NCI-H1048 (cell line): ENCODE results near the gene WSCD1.

Experiments used
- DNase-seq: peaks from one replicate; lab custom pipeline; 2025; lab: John Stamatoyannopoulos, UW

WSCD1 gene

DNA sequence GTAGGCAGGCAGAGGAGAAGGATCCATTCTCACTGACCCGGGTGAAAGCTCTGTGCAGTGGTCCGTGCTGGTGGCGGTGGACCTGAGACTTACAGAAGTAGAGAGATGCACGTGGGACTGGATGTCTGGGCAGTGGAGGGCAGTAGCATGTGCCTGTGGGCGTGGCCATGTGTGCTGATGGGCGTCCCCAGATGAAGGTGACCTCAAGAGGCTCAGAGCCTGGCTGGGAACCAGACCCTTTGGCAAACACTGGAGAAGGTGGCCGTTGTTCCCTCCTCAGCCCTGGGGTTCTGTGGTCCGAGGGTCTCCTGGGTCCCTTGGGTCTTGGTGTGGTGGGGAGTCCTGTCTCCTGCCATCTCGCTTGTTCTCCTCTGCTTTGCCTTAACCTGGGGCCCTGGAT lies 15.6 kb downstream of the WSCD1 start:
- no peak for DNase-seq

DNA sequence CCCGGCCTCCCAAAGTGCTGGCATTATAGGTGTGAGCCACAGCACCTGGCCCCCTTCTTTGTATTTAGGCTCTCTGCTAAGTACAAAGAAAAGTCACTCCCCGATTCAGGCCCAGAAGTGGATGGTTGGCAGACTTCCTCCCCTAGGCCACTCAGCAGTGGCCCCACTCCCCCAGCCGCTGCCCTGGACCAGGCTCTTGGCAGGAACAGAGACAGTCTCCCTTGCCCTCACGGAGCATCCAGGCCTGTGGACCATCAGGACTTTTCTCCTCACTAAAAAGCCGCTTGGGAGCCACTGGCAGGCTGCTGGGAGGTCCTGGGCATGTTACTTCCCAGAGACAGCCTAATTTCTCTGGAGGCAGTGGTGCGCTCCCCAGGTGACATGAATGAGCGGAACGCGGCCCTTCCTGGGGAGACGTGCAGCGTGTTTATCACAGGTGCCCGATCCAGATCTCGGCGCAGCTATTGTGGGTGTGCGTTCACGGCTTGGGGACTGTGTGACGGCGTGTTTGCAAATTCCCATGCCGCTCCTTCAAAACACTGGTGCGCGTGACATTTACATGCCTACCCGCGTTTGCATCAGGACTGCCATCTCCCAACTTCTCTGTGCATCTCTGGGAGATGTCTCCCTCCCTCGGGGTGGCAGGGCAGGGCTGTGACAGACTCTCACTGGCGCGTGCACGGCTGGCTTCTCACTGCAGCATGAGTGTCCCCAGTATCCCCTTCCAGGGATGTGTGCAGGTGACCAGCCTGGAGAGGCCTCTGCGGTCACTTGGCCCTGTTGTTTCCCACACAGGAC lies 16.6 kb downstream of the WSCD1 start:
- DNase-seq: no peak

DNA sequence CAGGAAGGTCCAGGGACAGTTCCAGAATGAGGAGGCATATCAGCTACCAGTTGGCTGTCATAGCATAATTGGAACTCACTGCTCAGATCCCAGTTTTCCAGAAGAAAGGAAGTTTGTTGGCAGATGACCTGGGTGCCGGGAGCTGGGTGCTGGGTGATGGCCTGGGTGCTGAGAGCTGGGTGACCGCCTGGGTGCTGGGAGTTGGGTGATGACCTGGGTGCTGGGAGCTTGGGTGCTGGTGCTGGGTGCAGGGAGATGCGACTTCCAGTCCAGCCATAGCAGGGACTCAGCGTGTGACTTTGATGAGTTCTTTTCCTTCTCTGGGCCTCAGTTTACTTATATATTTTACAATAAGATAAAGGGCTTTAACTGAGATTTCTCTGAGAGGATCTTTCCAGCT lies 18.0 kb downstream of the WSCD1 start:
- no peak for DNase-seq

DNA sequence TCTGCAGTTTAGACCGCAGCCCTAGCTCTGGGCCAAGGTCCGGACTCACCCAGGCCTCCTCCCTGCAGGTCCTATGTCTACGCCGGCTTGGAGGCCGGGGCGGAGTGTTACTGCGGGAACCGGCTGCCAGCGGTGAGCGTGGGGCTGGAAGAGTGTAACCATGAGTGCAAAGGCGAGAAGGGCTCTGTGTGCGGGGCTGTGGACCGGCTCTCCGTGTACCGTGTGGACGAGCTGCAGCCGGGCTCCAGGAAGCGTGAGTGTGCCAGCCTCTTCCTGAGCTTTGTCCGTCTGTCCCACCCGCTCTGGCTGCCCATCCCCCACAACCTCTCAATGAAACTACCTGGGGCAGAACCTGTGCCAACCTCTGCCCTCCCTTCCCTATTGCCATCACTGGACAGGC lies 20.1 kb downstream of the WSCD1 start:
- DNase-seq: no peak

DNA sequence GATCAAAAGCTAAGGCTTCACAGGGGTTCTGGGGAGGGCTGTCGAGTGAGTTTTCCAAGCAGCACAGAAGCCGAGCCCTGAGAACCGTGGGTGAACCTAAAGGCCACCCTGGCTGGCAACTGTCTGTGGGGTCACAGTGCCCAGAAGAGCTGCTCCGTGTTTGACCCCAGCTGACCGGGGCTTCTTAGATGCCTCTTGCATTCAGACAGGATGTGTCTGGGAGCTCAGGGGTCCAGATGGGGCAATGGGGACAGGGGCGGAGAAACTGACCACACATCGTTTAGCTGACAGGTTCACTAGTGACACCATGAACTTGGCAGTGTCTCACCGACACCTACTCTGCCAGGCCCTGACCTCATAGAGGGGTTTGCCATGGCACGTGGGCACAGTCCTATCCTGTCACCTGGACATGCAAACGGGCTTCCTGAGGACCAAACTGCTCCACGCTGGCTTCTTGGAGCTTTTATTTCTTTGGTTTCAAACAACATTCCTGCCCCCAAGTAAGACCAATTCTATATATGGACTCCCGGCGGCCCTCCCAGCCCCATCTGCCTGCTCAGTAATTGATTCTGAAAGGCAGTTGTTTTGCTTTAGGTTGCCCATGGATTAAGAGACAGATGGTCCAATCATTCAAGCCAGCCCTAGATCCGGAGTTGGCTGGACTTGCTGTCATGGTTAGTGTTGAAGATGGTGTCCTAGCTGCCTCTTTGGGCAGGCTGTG lies 22.2 kb downstream of the WSCD1 start:
- DNase-seq: no peak

DNA sequence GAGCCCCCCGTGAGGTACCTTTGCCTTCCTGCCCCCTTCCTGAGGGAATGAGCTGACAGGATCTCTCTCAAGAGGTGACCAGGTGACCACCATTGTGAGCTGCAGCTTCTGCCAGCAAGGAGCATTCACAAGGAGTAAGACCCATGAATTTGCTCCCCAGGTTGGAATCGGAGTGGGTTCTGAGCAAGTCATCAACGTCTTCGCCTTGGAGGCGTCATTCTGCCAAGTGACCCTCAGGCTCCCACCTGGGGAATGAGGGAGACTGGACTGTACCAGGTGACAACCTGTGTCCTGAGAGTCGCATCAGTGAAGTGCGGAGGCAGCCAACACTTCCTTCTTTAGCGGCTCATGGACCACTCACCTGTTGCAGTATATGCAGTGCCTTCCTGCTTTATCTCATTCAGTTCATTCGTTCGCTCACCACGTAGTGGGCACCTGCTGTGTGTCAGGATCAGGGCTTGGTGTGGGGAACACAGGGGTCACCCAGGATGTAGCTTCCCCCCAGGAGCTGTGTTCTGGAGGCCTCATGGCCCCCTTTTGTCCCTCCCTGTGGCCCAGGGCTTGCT lies 22.8 kb downstream of the WSCD1 start:
- DNase-seq: no peak

DNA sequence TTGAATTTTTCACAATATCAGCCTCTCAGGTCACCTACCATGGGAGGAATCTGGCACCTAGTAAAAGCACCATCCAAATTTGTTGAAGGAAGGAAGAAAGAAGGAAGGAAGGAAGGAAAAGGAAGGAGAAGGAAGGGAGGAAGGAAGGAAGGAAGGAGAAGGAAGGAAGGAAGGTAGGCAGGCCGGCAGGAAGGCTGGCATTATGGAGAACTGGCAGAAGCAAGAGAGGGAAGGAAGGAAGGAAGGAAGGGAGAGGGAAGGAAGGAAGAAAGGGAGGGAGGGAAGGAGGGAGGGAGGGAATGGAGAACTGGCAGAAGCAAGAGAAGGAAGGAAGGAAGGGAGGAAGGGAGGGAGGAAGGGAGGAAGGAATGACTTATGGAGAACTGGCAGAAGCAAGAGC lies 24.3 kb downstream of the WSCD1 start:
- no peak for DNase-seq

DNA sequence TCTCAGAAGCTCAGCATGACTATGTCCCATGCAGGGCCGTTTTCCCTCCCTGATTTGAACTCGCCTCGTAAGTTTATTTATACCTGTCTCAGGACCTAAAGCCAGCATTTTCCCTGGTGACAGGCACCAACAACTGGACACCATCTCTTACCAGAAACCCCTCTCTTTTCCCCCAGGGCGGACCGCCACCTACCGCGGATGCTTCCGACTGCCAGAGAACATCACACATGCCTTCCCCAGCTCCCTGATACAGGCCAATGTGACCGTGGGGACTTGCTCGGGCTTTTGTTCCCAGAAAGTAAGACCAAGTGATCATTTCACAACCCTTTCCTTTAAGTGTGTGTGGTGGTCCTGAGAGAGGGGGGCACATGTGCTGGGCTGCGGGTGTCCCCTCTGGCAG lies 24.7 kb downstream of the WSCD1 start:
- DNase-seq: no peak

DNA sequence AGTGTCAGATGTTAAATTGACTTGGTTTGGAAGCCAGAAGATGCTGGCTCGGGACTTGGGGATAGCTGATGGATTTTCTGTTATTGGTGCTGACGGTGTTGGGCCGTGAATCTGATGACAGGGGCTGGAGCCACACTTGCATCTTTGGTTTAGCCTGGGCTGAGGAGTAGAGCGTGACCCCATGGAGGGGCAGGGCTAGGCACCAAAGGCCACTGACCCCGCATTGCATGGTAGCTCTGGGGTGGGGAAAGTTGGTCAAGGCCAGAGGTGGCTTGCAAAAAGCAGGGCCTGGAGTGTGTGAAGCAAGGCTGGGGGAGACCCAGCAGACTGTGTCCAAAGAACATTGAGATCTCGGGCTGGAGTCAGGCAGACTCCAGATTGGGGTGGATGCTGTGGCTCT lies 25.3 kb downstream of the WSCD1 start:
- no peak for DNase-seq

DNA sequence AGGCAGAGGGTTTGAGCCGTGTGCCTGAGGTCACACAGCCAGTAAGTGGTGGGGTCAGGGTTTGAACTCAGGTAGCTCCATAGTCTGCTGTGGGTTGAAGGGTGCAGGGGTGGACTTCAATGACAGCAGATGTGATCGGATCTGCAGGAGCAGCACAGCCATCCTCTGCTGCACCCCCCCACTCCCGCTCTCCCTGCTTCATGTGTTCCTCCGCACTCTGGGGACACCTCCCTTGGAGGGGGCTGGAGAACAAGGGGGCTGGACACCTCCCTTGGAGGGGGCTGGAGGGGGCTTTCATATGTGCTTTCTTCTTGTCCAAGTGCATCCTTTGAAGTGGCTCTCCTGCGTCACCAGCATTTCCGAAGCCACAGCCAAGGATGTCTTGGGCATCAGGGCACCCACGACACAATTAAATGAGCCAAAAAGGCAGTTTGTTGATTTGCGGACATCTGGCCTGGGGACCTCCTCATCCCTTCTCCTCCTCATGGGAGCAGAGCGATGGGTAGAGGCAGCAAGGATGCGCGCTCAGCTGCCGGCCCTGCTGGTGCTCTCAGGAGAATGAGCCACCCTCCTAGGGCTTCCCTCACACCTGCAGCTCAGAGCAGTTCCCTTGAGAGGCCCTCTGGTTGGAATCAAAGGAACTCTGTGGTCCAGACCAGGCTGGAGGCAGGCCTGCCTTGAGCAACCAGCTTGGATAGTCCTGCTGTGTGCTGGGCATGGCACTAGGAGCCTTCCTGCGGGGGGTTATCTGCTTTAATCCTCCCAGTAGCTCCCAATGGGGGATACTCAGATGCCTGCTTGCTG lies 26.2 kb downstream of the WSCD1 start:
- no peak for DNase-seq

DNA sequence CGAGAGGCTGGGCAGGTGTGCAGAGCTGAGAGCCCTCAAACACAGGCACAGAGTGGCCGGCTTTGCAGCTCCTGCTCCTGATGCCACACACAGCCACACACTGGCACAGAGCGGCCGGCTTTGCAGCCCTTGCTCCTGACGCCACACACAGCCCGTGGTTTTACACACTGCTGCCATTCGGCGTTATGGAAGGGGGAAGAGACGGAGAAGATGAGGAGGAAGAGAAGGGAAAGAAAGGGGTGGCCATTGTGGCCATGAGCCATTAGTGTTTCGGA lies 26.8 kb downstream of the WSCD1 start:
- DNase-seq: no peak

DNA sequence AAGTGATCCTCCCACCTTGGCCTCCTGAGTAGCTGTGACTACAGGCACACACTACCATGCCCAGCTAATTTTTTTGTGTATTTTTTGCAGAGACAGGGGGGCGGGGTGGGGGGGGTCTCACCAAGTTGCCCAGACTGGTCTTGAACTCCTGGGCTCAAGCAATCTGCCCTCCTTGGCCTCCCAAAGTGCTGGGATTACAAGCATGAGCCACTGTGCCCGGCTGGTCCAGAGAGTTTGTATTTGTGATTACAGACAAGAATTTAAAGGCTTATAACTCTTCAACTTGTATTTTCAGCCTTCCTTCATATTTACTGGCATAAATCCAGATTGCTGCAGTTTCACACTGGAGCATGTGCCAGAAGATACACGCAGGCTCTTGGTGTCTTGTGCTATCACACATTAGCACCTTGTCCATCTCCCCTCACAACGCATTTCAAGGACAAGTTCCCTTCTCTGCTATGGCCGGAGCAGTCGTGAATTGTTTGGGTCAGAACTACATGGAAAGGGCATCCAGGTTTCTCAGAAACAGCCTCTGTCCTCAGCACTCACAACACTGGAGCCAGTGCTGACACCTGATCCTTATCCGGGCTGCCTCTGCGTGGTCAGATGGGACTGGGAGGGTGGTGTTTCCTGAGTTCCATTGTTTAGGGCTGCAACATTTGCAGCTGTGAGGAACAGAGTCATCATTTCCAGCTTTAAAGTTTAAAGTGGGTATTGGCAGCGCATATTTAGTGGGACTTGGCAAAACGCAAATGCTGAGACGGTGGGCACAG lies 28.1 kb downstream of the WSCD1 start:
- no peak for DNase-seq

DNA sequence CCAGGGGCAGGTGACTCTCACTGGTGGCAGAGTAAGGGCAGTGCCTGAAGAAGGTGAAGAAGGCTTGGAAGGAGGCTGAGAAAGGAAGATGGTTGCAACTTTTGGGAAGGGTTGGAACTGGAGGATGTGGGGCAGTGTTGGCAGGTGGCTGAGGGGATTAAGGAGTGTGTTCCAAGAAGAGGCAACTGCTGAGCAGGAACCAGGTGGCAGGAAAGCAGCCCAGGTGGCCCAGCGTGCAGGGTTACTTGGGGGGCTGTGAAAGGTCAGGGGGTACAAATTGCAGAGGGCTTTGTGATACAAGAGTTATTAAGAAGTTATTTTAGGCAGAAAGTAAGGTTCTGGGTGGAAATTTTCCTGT lies 28.6 kb downstream of the WSCD1 start:
- DNase-seq: no peak

DNA sequence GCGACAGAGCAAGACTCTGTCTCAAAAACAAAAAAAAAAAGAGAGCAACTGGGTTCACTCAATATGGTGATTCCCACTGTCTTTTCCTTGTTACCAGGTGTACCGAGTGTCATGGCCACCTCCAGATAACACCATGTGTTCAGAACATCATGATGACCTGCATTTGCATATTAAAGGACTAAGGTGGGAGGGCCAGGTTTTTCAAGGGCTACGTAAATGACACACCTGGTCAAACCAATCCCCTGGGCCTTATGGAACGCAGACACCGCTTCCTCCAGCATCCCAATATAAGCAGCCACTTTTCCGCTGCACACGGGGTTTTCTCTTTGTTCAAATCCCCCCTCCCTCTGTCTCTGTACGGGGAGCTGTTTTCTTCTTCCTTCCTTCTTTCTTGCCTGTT lies 29.3 kb downstream of the WSCD1 start:
- no peak for DNase-seq

DNA sequence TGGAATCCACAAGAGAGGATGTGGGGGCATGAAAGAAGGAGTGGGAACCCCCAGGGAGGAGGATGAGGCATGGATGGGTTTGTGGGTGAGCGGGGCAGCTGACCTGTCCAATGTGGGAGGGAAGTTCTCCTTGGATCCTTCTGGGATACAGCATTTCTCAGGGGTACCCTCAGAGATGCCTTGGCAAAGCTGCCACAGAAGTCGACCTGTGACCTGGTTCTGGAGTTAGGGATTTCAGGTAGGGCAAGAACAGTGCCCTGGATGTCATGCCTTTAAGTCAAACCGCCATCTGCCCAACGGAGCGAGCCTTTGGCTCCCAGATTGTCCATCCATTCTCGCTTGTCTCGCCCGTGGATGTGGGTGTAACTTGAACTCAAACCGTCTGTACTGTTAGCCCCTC lies 30.0 kb downstream of the WSCD1 start:
- no peak for DNase-seq

DNA sequence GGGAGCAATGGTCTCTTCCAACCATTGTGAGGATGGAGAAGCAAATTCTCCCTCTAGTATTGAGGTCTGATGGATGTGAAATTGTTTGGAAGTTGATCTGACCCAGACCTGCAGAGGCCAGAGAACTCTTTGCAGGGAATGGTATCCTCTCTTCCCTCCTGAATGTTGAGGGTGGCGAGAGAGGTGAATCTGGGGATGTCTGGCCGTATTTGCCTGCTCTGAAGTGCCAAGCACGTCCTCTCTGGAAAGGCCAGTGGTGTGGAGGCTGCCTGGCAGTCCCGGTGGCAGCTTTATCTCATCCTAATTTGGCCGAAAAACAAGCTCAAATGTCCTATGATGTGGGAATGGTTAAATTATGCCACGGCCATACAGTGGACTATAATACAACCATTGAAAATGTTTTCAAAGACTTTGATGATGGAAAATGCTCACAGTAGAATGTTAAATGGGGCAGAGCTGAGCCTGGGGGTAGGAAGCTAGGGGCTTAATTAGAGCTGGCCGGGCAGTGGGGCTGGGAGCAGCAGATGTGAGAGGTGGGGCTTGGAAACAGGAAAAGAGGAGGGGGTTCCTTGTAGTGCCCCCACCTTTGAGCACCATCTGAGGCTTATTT lies 30.8 kb downstream of the WSCD1 start:
- no peak for DNase-seq

DNA sequence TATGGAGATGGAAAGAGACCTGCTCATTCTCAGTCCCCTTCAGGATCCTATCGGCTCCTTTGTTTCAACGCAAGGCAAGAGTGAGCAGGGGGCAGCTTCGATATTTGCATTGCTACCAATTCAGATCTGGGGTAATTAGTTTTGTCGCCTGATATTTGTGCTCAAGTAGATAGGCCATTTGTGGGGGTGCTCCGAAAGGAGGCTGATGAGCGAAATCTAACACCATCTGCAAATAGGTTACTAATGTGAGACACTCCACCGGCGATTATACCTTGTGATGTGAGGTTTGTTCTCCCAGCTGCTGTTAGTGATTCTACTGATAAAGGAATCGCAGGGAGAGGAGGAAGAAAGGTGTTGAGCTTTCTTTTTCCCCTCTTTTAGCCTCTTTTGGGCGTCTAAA lies 31.5 kb downstream of the WSCD1 start:
- DNase-seq: no peak

DNA sequence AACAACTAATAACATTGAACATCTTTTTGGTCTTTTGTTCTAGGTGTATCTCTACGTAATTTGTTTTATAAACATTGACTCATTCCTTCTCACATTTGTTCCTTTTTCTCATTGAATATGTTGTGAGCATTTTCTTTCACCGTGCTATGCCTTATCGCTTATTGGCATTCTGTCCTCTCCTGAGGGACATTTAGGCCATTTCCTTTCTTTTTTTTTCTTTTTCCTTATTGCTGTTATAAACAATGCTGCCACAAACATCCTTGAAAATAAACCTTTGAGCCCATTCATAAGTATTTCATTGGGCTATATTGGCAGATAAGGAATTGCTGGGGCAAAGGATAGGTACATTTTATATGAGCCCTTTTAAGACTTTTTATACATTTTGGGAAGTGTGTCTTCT lies 32.4 kb downstream of the WSCD1 start:
- DNase-seq: no peak

DNA sequence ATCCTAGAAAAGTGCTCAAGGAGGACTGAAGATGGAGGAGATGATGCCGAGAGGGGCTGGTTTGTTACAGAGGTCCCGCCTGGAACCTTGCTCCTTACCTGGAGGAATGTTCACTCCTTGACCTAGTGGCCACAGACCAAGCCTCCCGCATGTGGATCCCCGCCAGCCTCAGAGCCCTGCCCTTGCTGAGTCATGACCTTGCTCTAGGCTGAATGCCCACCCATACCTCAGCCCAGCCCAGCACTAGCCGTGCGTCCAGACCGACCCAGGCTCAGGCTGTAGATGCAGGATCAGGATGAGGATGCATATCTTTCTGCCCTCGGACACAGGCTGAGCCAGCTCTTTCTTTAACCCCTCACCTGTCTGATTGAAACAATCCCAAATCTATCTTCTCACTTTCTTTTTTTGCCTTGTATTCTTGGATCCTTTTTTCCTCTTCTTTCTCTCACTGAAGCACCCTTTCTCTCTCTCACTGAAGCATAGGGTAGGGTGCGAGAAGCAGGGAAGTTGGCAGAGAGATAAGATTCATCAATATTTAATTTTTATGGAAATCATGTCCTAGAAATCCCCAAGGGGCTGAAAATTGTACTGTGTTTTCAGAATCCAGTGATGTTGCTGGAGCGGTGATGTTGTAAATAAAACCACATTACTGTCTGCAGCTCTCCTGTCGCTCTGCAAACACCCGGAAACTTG lies 34.9 kb downstream of the WSCD1 start:
- DNase-seq: no peak

DNA sequence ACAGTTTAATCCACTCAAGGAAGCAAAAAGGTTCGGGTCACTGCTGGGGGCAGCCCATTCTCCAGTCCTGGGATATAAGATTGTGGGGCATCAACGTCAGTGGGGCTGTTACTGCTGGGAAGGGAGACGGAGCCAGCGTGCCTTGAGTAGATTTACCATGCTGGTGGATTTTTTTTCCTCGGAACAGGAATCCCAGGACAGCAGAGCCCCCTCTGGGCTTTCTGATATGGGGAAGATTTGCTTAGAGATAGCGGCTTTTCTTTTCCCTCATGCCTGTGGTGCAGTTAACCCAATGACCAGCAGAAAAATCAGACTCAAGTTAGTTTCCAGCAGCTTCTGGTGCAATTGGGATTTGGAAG lies 35.4 kb downstream of the WSCD1 start:
- DNase-seq: no peak

DNA sequence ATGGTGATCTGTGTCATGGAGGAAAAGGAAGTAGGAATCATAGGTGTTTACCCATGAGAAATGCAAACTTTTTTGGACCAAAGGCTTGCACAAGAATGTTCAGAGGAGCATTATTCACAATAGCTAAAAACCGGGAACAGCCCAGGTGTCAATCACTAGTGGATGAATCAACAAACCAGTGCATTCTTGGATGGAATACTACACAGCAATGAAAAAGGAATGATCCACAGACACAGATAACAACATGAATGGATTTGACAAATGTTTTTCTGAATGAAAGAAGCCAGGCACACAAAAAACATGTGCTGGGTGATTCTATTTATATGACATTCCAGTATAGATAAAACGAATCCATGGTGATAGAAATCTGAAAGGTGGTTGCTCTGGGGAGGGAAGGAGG lies 36.0 kb downstream of the WSCD1 start:
- no peak for DNase-seq
